ENCODE measurements around the gene SLC26A9. TPM values are rescaled to one million over a fixed set of nuclear protein-coding genes. Genes with fewer than 3 reads are reported as not detected.

SLC26A9 gene
- total and polyA plus RNA-seq, 2 of the 4 experiments (the other 2 are of a cell fraction) = not detected

DNA sequence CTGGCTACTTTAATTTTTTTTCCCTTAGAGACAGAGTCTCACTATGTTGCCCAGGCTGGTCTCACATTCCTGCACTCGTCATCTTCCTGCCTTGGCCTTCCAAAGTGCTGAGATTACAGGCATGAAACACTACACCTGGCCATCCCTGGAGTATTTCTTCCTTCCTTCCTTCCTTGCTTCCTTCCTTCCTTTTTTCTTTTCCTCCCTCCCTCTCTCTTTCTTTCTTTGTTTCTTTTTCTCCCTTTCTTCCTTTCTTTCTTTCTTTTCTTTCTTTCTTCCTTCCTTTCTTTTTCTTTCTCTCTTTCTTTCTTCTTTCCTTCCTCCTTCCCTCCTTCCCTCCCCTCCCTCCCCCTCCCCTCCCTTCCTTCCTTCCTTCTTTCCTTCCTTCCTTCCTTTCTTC is 46.9 kb downstream of the SLC26A9 start:
- H2AFZ ChIP-seq (replicated peaks; ENCODE audit: low read length, poor library complexity) = no peak overlapping the region
- H3K14ac ChIP-seq (replicated peaks; ENCODE audit: low read depth, low read length) = no peak overlapping the region
- H2BK120ac ChIP-seq (ENCODE audit: low read depth, low read length) = no peak overlapping the region
- no peak overlapping the region for H3K9ac ChIP-seq (ENCODE audit: low read depth, low read length)
- no peaks in the 10 kb centered on the region for H3K36me3 ChIP-seq (ENCODE audit: control insufficient read depth, insufficient read depth, low read length)
- H3K56ac ChIP-seq (ENCODE audit: extremely low read depth, insufficient read depth, low read length) = no peak overlapping the region
- H4K91ac ChIP-seq (ENCODE audit: insufficient read depth, low read depth, low read length) = no peak overlapping the region
- in situ Hi-C loops (cut with MboI; ENCODE audit: low sequenced_read_pairs) = no loop called here
- no peak overlapping the region for H2AK5ac ChIP-seq (ENCODE audit: low read depth, low read length)
- ChIA-PET POLR2A (ENCODE audit: unreplicated experiment) (no interaction called here), CTCF (no interaction called here)
- dilution Hi-C loops (cut with HindIII; ENCODE audit: low sequenced_read_pairs, unreplicated experiment) = no loop called here
- peaks cover 3% of the 10 kb centered on the region; the same call in 1 of the 2 replicates for H3K4me1 ChIP-seq (ENCODE audit: control insufficient read depth, insufficient read depth, low read length)
- H2BK20ac ChIP-seq (ENCODE audit: low read depth, low read length) = no peak overlapping the region
- H3K18ac ChIP-seq (ENCODE audit: low read depth, low read length) = no peak overlapping the region
- intact Hi-C loops (cut with micrococcal nuclease) = no loop called here
- H4K5ac ChIP-seq (ENCODE audit: low read depth, low read length) = no peak overlapping the region
- H3K27ac ChIP-seq (ENCODE audit: insufficient read depth, low read length) = no peak overlapping the region
- H3K4me3 ChIP-seq (ENCODE audit: insufficient read depth, low read depth, low read length) = no peak overlapping the region
- H3K23ac ChIP-seq (ENCODE audit: low read depth, low read length) = no peak overlapping the region
- no peak overlapping the region for H3K4ac ChIP-seq (ENCODE audit: low read depth, low read length)
- ATAC-seq (ENCODE audit: low read depth) (no peak), DNase-seq (no peak)
- H3K9me1 ChIP-seq (ENCODE audit: insufficient read depth, low read length) = no peaks in the 10 kb centered on the region
- H2AK9ac ChIP-seq (replicated peaks; ENCODE audit: low read depth, low read length, poor library complexity) = no peak overlapping the region
- no peak overlapping the region for H3K4me2 ChIP-seq (ENCODE audit: low read depth, low read length)
- H2BK15ac ChIP-seq (ENCODE audit: low read depth, low read length) = no peak overlapping the region
- no TSS peak for BruUV-seq (replicated peaks)
- H2BK5ac ChIP-seq (ENCODE audit: low read depth, low read length, poor library complexity, severe bottlenecking) = no peak overlapping the region
- no peak overlapping the region for H4K8ac ChIP-seq (ENCODE audit: low read depth in 2 of 2, low read length in 2 of 2)
- 38% methylated on average over 1 of the region's 1 CpG; no CpG with 5 or more reads in 1 of the 2 experiments for WGBS, 2 experiments (ENCODE audit: extremely low coverage in 2 of 2, insufficient read length in 1 of 2)
- H3K9me3 ChIP-seq (ENCODE audit: control insufficient read depth, insufficient read depth, low read length) = no peaks in the 10 kb centered on the region
- TF ChIP-seq CEBPB (IDR thresholded peaks at IDR 0.05; ENCODE audit: low read depth, low read length) (no peak), MAFK (IDR thresholded peaks at IDR 0.05; ENCODE audit: low read depth, low read length) (no peak), CHD1 (IDR thresholded peaks at IDR 0.05; ENCODE audit: low read depth, low read length) (no peak), FOS (IDR thresholded peaks at IDR 0.05; ENCODE audit: low read depth, low read length) (no peak), POLR2A (IDR thresholded peaks at IDR 0.05; ENCODE audit: low read depth, low read length) (no peak), MXI1 (IDR thresholded peaks at IDR 0.05; ENCODE audit: borderline replicate concordance, low read depth, low read length) (no peak), SMC3 (IDR thresholded peaks at IDR 0.05; ENCODE audit: low read depth, low read length) (no peak), RAD21 (IDR thresholded peaks at IDR 0.05; ENCODE audit: low read length) (no peak), RFX5 (IDR thresholded peaks at IDR 0.05; ENCODE audit: low read depth, low read length) (no peak), RCOR1 (IDR thresholded peaks at IDR 0.05; ENCODE audit: insufficient replicate concordance, low read length) (no peak), BHLHE40 (IDR thresholded peaks at IDR 0.05; ENCODE audit: low read depth, low read length) (no peak), MAZ (IDR thresholded peaks at IDR 0.05; ENCODE audit: borderline replicate concordance, low read depth, low read length) (no peak), NFE2L2 (IDR thresholded peaks at IDR 0.05; ENCODE audit: low read depth, low read length) (no peak)
- TF ChIP-seq, protein P1, sequence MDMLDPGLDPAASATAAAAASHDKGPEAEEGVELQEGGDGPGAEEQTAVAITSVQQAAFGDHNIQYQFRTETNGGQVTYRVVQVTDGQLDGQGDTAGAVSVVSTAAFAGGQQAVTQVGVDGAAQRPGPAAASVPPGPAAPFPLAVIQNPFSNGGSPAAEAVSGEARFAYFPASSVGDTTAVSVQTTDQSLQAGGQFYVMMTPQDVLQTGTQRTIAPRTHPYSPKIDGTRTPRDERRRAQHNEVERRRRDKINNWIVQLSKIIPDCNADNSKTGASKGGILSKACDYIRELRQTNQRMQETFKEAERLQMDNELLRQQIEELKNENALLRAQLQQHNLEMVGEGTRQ (IDR thresholded peaks at IDR 0.05; ENCODE audit: low read depth, low read length) = no peak
- TF ChIP-seq, protein P2, sequence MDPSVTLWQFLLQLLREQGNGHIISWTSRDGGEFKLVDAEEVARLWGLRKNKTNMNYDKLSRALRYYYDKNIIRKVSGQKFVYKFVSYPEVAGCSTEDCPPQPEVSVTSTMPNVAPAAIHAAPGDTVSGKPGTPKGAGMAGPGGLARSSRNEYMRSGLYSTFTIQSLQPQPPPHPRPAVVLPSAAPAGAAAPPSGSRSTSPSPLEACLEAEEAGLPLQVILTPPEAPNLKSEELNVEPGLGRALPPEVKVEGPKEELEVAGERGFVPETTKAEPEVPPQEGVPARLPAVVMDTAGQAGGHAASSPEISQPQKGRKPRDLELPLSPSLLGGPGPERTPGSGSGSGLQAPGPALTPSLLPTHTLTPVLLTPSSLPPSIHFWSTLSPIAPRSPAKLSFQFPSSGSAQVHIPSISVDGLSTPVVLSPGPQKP (IDR thresholded peaks at IDR 0.05; ENCODE audit: borderline replicate concordance, low read depth, low read length) = no peak
- TF ChIP-seq, protein P3, sequence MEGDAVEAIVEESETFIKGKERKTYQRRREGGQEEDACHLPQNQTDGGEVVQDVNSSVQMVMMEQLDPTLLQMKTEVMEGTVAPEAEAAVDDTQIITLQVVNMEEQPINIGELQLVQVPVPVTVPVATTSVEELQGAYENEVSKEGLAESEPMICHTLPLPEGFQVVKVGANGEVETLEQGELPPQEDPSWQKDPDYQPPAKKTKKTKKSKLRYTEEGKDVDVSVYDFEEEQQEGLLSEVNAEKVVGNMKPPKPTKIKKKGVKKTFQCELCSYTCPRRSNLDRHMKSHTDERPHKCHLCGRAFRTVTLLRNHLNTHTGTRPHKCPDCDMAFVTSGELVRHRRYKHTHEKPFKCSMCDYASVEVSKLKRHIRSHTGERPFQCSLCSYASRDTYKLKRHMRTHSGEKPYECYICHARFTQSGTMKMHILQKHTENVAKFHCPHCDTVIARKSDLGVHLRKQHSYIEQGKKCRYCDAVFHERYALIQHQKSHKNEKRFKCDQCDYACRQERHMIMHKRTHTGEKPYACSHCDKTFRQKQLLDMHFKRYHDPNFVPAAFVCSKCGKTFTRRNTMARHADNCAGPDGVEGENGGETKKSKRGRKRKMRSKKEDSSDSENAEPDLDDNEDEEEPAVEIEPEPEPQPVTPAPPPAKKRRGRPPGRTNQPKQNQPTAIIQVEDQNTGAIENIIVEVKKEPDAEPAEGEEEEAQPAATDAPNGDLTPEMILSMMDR (conservative IDR thresholded peaks at IDR 0.05; ENCODE audit: low read depth, low read length) = no peak
- H4K20me1 ChIP-seq (ENCODE audit: insufficient read depth, low read length) = no peaks in the 10 kb centered on the region
- peaks cover 1% of the 10 kb centered on the region; the same call in 1 of the 2 replicates for H3K27me3 ChIP-seq (ENCODE audit: control insufficient read depth, insufficient read depth, low read length)
- no peaks in the 10 kb centered on the region for H3K79me1 ChIP-seq (ENCODE audit: low read depth in 1 of 2, low read length in 2 of 2)
